ENCODE results near the gene RFTN1.

DNA sequence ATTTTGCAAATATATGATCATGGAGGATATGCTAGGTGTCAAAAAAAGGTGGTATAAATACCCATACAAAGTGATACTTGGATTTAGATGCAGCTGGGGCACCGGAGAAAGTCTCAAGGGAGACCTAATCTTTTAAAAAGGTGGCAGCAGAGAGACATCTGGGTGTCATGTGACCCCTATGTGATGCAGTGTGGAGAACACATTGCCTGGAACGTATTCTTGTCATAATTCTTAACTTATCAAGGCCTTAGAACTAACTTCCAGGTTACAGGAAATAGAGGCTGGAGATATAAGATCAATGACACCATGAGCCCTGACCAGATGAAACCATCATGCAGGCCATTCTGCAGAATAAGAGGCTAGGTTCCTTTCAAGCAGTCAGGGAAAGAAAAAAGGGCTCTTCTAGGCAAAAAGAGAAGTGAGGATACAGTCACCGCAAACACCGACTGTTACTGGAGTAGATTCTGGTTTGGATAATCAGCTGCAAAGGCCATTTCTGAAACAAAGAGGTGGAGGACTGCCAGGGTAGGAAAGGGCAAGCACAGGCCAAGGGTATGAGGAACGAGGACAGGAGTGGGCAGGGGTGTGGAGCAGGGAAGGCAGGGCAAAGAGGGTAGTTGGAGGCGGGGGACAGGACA is 147.9 kb downstream of the RFTN1 start:
- TF ChIP-seq CTCF (conservative IDR thresholded peaks at IDR 0.05; ENCODE audit: low read length) (no peak), EZH2phosphoT487 (IDR thresholded peaks at IDR 0.05; ENCODE audit: borderline replicate concordance) (no peak)

Measured in Loucy (cell line).